Lower leg skin (tissue), 3 donors: ENCODE measurements around the gene FAM171A1.

Experiments used
- POLR2A ChIP-seq, 2 donors: fragments of 450-650 bp; IDR thresholded peaks; one replicate each; pipeline ENCODE4 v1.6.1; 2016 to 2017; ENCODE audit warnings: antibody characterized with exemption in 2 of 2, mild to moderate bottlenecking in 1 of 2, moderate library complexity in 1 of 2
- TF ChIP-seq, protein P1 (sequence below), 3 donors: fragments of 450-650 bp; IDR thresholded peaks; one replicate each; pipeline ENCODE4 v1.5.1; 2016; ENCODE audit warnings: antibody characterized with exemption in 3 of 3, mild to moderate bottlenecking in 3 of 3, moderate library complexity in 2 of 3

DNA sequence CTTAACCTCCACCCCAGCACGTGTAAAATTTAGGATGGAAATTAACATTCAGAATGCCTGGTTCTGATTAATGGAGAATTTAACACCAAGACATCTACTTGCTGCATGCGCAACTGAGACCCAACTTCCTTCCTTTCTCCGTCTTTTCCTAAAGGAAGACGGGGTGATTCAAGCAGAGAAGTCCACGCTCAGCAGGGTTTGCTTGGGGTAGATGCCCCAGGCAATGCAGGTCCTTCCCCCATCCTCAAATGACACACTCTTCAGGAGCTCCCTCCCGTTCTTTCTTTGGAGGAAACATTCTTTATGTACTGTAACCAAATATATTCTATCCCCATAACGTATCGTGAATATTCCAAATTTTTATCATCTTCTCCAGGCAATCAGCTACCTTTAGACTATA, 47.0 kb downstream of the FAM171A1 start:
- TF ChIP-seq POLR2A (IDR thresholded peaks at IDR 0.05) = no peak
- TF ChIP-seq, protein P1, sequence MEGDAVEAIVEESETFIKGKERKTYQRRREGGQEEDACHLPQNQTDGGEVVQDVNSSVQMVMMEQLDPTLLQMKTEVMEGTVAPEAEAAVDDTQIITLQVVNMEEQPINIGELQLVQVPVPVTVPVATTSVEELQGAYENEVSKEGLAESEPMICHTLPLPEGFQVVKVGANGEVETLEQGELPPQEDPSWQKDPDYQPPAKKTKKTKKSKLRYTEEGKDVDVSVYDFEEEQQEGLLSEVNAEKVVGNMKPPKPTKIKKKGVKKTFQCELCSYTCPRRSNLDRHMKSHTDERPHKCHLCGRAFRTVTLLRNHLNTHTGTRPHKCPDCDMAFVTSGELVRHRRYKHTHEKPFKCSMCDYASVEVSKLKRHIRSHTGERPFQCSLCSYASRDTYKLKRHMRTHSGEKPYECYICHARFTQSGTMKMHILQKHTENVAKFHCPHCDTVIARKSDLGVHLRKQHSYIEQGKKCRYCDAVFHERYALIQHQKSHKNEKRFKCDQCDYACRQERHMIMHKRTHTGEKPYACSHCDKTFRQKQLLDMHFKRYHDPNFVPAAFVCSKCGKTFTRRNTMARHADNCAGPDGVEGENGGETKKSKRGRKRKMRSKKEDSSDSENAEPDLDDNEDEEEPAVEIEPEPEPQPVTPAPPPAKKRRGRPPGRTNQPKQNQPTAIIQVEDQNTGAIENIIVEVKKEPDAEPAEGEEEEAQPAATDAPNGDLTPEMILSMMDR (IDR thresholded peaks at IDR 0.05) = no peak
